Heart left ventricle (tissue), 13 donors: Measurements from ENCODE around the gene PXYLP1.

ENCODE experiments used
- CTCF ChIP-seq, 12 donors: fragments of 200-600 bp; sonication (generic) in 4 of 12; IDR thresholded peaks; one replicate each; pipeline versions ENCODE4 v1.5.0 to v1.8.0; 2018 to 2022; ENCODE audit warnings: antibody characterized with exemption in 12 of 12, mild to moderate bottlenecking in 5 of 12
- POLR2A ChIP-seq, 2 donors: fragments of 450-650 bp; IDR thresholded peaks; one replicate each; pipeline ENCODE4 v1.6.1; 2017; ENCODE audit warnings: antibody characterized with exemption in 2 of 2, mild to moderate bottlenecking in 2 of 2, moderate library complexity in 2 of 2
- donor health status: ischemic (EF 13 %, LVEDD 7.1; RV severe dilation, severe dysfunction).
- donor health status: DM: no; HTN: yes; CAD: no.
- donor health status: DM: no; HTN: no; CAD: no.
- donor health status: ischemic (EF 25% LVEDD 6.9; RV normal size, moderate dysfunction).
- donor health status: ischemic (EF 25% LVEDD 5.7; RV mildly dilated, moderate dysfunction).
- donor health status: ischemic (EF 35%, LVEDD 5.7; RV mildly dilated, moderate dysfunction).
- donor health status: nonischemic (EF 11% LVEDD 7.7; RV severe dilation, severe dysfunction).
- donor health status: DM: yes; HTN: yes; CAD: no.
- donor health status: PGD.
- donor health status: ischemic (EF 29% LVEDD 5.4; RV normal size, mild dysfunction).
- donor health status: nonischemic (EF 23%, LVEDD 6.1; RV moderate dilation, normal function).

DNA sequence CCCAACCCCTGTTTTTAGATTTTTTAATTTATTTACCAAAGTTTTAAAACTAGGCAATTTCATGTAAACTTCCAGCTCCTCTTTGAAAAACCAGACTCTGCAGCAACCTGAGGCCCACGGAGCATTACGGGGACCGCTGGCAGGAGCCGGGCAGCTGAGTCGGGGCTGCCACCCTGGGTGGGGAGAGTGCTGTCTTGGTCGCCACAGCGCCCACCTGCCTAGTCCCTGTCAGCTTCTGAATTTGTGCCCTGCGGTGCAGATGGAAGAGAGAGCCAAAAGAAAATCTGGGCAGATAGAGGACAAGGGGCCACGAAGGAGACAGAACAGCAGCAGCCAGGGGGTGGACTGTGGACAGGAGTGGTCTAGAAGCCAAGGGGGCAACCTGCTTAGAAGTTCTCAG is 34.6 kb downstream of the PXYLP1 start:
- no peak for TF ChIP-seq CTCF (IDR thresholded peaks at IDR 0.05)
- no peak for TF ChIP-seq POLR2A (IDR thresholded peaks at IDR 0.05)
